Measurements from ENCODE around the gene JPT1.

GRCh38 chr17:75118307-75118706 lies 36.0 kb downstream of the JPT1 start:
- TF ChIP-seq CTCF (IDR thresholded peaks at IDR 0.05) (no peak), POLR2AphosphoS5 (IDR thresholded peaks at IDR 0.05) (no peak)
